Gastroesophageal sphincter (tissue), 4 donors: ENCODE results near the gene RNF40. TPM values are rescaled to one million over a fixed set of nuclear protein-coding genes. Genes with fewer than 3 reads are reported as not detected.

Experiments used
- ATAC-seq: fragments of 150-250 bp; one replicate; pipeline ENCODE4 v1.9.1; 2016; ENCODE audit warnings: mild to moderate bottlenecking, moderate library complexity
- H3K27ac ChIP-seq, 4 donors: fragments of 200-600 bp; sonication (generic) in 3 of 4; 1 replicate in 3 of 4; 2 replicates in 1 of 4; pipeline ENCODE4 v1.5.1; 2016 to 2019
- H3K27me3 ChIP-seq: fragments of 200-600 bp; sonication (generic); one replicate; pipeline ENCODE4 v1.5.1; 2019
- H3K36me3 ChIP-seq, 2 donors: fragments of 200-600 bp; sonication (generic); one replicate each; pipeline ENCODE4 v1.5.1; 2019; ENCODE audit warnings: control low read depth in 1 of 2
- H3K4me1 ChIP-seq, 3 donors: fragments of 200-600 bp; sonication (generic); 1 replicate in 2 of 3; 2 replicates in 1 of 3; pipeline ENCODE4 v1.5.1; 2016 to 2019; ENCODE audit warnings: control low read depth in 2 of 3
- H3K4me3 ChIP-seq, 2 donors: fragments of 200-600 bp; sonication (generic); one replicate each; pipeline ENCODE4 v1.5.1; 2019; ENCODE audit warnings: mild to moderate bottlenecking in 1 of 2, moderate library complexity in 1 of 2
- H3K9me3 ChIP-seq, 3 donors: fragments of 200-600 bp; sonication (generic); one replicate each; pipeline ENCODE4 v1.5.1; 2017 to 2019; ENCODE audit warnings: control low read depth in 2 of 3
- CTCF ChIP-seq, 4 experiments: fragments of 200-600 bp in 2 of 4; fragments of 450-650 bp in 2 of 4; sonication (generic) in 1 of 4; IDR thresholded peaks; one replicate each; pipeline ENCODE4 v1.5.1; 2017 to 2019; ENCODE audit warnings: antibody characterized with exemption in 4 of 4, mild to moderate bottlenecking in 2 of 4, moderate library complexity in 2 of 4
- EP300 ChIP-seq: sonication (generic); formaldehyde crosslinking; IDR thresholded peaks from one replicate; pipeline ENCODE4 v1.6.1; 2017; ENCODE audit warnings: antibody characterized with exemption, mild to moderate bottlenecking
- POLR2A ChIP-seq, 2 donors: fragments of 450-650 bp; IDR thresholded peaks; one replicate each; pipeline ENCODE4 v1.6.1; 2017; ENCODE audit warnings: antibody characterized with exemption in 2 of 2, mild to moderate bottlenecking in 2 of 2, moderate library complexity in 1 of 2
- POLR2AphosphoS5 ChIP-seq: sonication (generic); formaldehyde crosslinking; IDR thresholded peaks from one replicate; pipeline ENCODE4 v1.6.1; 2017; ENCODE audit warnings: antibody characterized with exemption
- whole genome bisulfite sequencing, 2 donors: methylation state at CpG; one replicate each; pipeline ENCODE4 v1.1.5; 2018; ENCODE audit warnings: low coverage in 1 of 2; 5-methylcytosine and 5-hydroxymethylcytosine counted together
- total RNA-seq, 4 donors: library from RNA; depleted of rRNA; stranded (reverse); fragments of >200 nt; gene quantifications; one replicate each; pipeline ENCODE4 v1.1.0, GENCODE V29; 2016

Gene RNF40
- 100 to 1,000 TPM in 1 of 4 donors, 10 to 100 TPM in 3; 76.4 to 108 (median 80.6) TPM for total RNA-seq

DNA sequence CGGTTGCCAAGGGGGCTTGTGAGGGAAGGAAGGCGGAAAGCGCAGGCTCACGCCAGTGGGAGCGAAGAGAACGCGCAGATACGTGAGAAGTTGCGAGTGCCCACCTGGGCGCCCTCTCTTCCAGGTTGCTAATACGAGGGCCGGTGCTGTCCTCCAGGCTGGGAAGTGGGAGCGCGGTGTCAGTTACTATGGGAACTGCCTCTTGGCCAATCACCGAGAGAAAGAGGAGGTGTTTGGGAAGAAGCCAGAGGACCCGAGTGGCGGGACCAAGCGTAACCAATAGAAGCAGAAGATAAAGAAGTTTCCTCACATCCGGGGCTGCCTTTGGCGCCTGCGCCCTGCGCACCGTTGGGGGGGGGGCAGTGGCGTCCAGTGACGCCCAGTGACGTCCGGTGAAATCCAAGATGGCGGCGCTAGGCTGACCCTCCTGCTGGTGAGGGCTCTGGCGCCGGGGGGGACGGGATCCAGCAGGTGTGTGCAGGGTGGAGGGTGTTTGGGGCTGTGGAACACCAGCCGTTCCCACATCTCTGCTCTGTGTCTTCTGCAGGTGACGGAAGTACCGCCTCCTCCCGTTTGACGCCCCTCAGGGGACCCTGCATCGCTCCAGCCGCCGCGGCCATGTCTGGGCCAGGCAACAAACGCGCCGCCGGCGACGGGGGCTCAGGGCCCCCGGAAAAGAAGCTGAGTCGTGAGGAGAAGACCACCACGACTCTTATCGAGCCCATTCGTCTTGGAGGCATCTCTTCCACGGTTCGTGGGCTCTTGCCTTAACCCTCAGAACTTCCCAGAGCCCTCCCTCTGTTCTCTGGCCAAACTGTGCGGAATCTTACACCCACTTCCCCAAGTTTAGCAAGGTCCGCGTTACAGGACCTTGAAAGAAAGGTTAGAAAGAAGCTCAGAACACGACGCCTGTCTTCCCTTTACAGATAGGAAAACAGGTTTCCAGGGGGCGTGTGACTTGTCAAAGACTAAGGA lies at the start of gene RNF40, which contains the start of gene CFAP119:
RNF40 (plus strand) TSS at position 395 of the 975 bp plus-strand sequence; CDS start at position 619, 224 bp downstream.
CFAP119 (minus strand) TSS at position 135 of the 975 bp plus-strand sequence. CDS start 314 bp downstream, outside the sequence.
- Histone ChIP-seq H3K9me3 (no peaks in the 10 kb centered on the region), H3K27ac (peak within 1 kb of the TSS; percentile 80 to 92 (median 90)), H3K4me3 (peak within 1 kb of the TSS; percentile 68 to 79), H3K27me3 (no peaks in the 10 kb centered on the region), H3K36me3 (peaks cover 0 to 59% of the 10 kb centered on the region in 2 donors), H3K4me1 (peaks cover 5 to 40% (median 21%) of the 10 kb centered on the region in 3 donors)
- TF ChIP-seq EP300 (no peak), POLR2AphosphoS5 (peak; percentile 87), CTCF (IDR thresholded peaks at IDR 0.05) (peak in 3 of 4 experiments; percentile 4 to 17 (median 5)), POLR2A (IDR thresholded peaks at IDR 0.05) (peak; percentile 85 to 88)
- peak; percentile 99 for ATAC-seq
- 0 to 20% methylated on average over 1 to 6 of the region's 60 CpGs for WGBS, 2 donors

DNA sequence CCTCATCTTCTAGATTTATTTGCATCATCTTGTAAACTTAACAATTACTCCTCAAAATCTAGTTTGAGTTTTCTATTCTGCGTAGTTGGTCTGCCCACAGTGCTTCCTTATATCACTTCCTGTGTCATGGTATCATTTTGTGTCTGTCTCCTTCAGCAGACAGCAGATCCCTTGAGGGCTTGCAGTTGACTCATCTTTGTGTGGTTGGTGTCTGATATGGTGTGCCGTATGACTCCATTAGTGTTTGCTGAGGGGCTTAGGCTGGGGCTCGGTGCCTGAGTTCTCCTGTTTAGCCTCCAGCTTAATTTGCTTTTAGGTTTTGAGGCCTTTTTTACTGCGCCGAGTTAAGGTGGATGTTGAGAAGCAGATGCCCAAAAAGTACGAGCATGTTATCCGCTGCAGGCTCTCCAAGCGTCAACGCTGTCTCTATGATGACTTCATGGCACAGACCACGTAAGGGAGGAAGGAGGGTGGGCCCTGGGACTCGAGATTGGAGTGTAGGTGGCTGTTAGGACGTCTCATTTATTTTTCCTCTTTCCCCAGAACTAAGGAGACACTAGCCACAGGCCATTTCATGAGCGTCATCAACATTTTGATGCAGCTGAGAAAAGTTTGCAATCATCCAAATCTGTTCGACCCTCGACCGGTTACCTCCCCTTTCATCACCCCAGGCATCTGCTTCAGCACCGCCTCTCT lies 46.2 kb upstream of the RNF40 start:
- no peaks in the 10 kb centered on the region for H3K27me3 ChIP-seq
- H3K9me3 ChIP-seq = no peaks in the 10 kb centered on the region
- no peaks in the 10 kb centered on the region for H3K4me1 ChIP-seq
- WGBS, 2 donors = 71 to 78% methylated on average over 9 to 17 of the region's 17 CpGs
- no peak overlapping the region for H3K4me3 ChIP-seq
- TF ChIP-seq CTCF (IDR thresholded peaks at IDR 0.05) (no peak), EP300 (no peak), POLR2AphosphoS5 (no peak), POLR2A (IDR thresholded peaks at IDR 0.05) (no peak)
- ATAC-seq = no peak
- H3K36me3 ChIP-seq = peaks cover 0 to 100% of the 10 kb centered on the region in 2 donors
- H3K27ac ChIP-seq = no peak overlapping the region

DNA sequence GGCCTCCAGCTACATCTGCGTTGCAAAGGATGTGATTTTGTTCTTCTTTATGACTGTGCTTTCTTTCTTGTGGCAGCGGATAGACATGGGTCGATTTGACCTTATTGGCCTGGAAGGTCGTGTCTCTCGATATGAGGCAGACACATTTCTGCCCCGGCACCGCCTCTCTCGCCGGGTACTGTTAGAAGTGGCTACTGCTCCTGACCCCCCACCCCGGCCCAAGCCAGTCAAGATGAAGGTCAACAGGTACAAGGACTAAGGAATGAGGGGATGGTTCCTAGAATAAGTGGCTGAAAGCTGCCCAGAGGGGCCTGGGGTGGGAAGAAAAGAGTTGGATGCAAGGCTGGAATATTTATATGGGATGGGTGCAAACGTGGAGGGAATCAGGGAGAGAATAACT lies 42.0 kb upstream of the RNF40 start:
- no peaks in the 10 kb centered on the region for H3K27me3 ChIP-seq
- peaks cover 0 to 100% of the 10 kb centered on the region in 2 donors for H3K36me3 ChIP-seq
- H3K4me3 ChIP-seq = no peak overlapping the region
- WGBS, 2 donors = 42 to 77% methylated on average over 1 to 8 of the region's 11 CpGs
- H3K27ac ChIP-seq = no peak overlapping the region
- no peaks in the 10 kb centered on the region for H3K4me1 ChIP-seq
- TF ChIP-seq POLR2A (IDR thresholded peaks at IDR 0.05) (no peak), CTCF (IDR thresholded peaks at IDR 0.05) (no peak), POLR2AphosphoS5 (no peak), EP300 (no peak)
- no peak for ATAC-seq
- no peaks in the 10 kb centered on the region for H3K9me3 ChIP-seq

GRCh38 chr16:30720694-30721093 lies 41.4 kb upstream of the RNF40 start:
- no peaks in the 10 kb centered on the region for H3K27me3 ChIP-seq
- 92% methylated on average over 8 of the region's 9 CpGs; no CpG with 5 or more reads in 1 of the 2 donors for WGBS, 2 donors
- H3K4me3 ChIP-seq = no peak overlapping the region
- no peak overlapping the region for H3K27ac ChIP-seq
- H3K4me1 ChIP-seq = no peaks in the 10 kb centered on the region
- TF ChIP-seq EP300 (no peak), CTCF (IDR thresholded peaks at IDR 0.05) (no peak), POLR2AphosphoS5 (no peak), POLR2A (IDR thresholded peaks at IDR 0.05) (no peak)
- no peaks in the 10 kb centered on the region for H3K9me3 ChIP-seq
- no peak for ATAC-seq
- H3K36me3 ChIP-seq = peaks cover 0 to 100% of the 10 kb centered on the region in 2 donors
